Neural progenitor cell (in vitro differentiated cells): ENCODE results near the gene COG3.

Experiments
- EZH2 ChIP-seq: fragments of 200-600 bp; sonication (generic); IDR thresholded peaks from 2 replicates; pipeline ENCODE4 v1.6.1; 2017; ENCODE audit warnings: antibody characterized with exemption, mild to moderate bottlenecking, moderate library complexity
- EZH2phosphoT487 ChIP-seq: fragments of 200-600 bp; sonication (generic); IDR thresholded peaks from 2 replicates; pipeline ENCODE4 v1.6.1; 2017; ENCODE audit warnings: antibody characterized with exemption
- TF ChIP-seq, protein P1 (sequence below): fragments of 200-600 bp; sonication (generic); IDR thresholded peaks from 2 replicates; pipeline ENCODE4 v1.5.1; 2017; ENCODE audit warnings: antibody characterized with exemption, mild to moderate bottlenecking

DNA sequence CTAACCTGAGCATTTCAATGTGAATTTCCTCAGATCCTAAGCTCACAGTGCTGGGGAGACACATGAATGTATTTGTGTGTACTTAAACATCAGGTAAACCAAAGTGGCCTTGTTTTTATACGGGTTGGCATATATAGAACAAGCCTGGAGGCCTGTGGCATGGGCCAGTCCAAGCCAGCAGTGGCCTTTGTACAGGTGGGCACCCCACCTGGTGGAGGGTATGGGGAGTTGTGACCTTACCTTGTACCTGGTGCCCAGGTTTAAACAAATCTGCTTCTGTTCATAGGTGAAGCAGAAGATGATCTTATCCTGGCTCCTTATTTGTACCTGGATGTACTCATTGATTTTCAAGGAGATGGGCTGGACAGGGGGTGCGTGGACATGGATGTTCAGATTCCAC lies 79.8 kb downstream of the COG3 start:
- TF ChIP-seq EZH2 (no peak), EZH2phosphoT487 (no peak)
- TF ChIP-seq, protein P1, sequence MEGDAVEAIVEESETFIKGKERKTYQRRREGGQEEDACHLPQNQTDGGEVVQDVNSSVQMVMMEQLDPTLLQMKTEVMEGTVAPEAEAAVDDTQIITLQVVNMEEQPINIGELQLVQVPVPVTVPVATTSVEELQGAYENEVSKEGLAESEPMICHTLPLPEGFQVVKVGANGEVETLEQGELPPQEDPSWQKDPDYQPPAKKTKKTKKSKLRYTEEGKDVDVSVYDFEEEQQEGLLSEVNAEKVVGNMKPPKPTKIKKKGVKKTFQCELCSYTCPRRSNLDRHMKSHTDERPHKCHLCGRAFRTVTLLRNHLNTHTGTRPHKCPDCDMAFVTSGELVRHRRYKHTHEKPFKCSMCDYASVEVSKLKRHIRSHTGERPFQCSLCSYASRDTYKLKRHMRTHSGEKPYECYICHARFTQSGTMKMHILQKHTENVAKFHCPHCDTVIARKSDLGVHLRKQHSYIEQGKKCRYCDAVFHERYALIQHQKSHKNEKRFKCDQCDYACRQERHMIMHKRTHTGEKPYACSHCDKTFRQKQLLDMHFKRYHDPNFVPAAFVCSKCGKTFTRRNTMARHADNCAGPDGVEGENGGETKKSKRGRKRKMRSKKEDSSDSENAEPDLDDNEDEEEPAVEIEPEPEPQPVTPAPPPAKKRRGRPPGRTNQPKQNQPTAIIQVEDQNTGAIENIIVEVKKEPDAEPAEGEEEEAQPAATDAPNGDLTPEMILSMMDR, result no peak
